HCT116 (cell line): ENCODE data around the gene HMGA1. TPM values are rescaled to one million over a fixed set of nuclear protein-coding genes. Genes with fewer than 3 reads are reported as not detected.

Experiments
- ATAC-seq: fragments of 200-7000 bp; cut with Tn5 transposase; 2 replicates; pipeline ENCODE4 v1.9.1; 2020; ENCODE audit warnings: mild to moderate bottlenecking, moderate library complexity
- BruUV-seq: library from RNA; stranded (reverse); fragments of 400-500 nt; replicated peaks from 2 replicates; lab custom pipeline; 2021; lab: Mats Ljungman, UMichigan
- CTCF ChIA-PET: fragments of 300-600 bp; sonication (Branson Sonifier 250); formaldehyde crosslinking; loops from one replicate; lab custom pipeline; 2021; ENCODE audit warnings: antibody characterized with exemption; lab: Charles Lee
- POLR2A ChIA-PET: fragments of 300-600, 350-600 bp; sonication (Branson Sonifier 250); formaldehyde crosslinking; loops from one replicate; lab custom pipeline; 2021; ENCODE audit warnings: antibody characterized with exemption; lab: Charles Lee
- RAD21 ChIA-PET, 2 experiments: fragments of 300-600 bp; sonication (Branson Sonifier 250); formaldehyde crosslinking; loops; one replicate each; lab custom pipeline; 2023; ENCODE audit warnings: low total read pairs in 2 of 2; ENCODE audit not compliant: uncharacterized antibody in 2 of 2, unreplicated experiment in 2 of 2, low non-redundant PET in 1 of 2; lab: Charles Lee
- DNase-seq: peaks from one replicate; pipeline ENCODE4 v3.0.0-alpha.2; 2010; ENCODE audit warnings: low read depth, low spot score
- H2AFZ ChIP-seq: fragments of 200-600 bp; shearing (Covaris generic), sonication (generic); 2 replicates; pipeline ENCODE4 v1.6.1; 2017; ENCODE audit warnings: low read depth, mixed run types, mixed read lengths, antibody characterized with exemption, low read length; ENCODE audit not compliant: poor library complexity, severe bottlenecking
- H3K27ac ChIP-seq: 2 replicates; pipeline ENCODE4 v1.5.1; 2012; ENCODE audit warnings: low read depth, low read length
- H3K27me3 ChIP-seq: fragments of 200-600 bp; sonication (generic); 2 replicates; pipeline ENCODE4 v1.6.1; 2016; ENCODE audit warnings: mixed run types, low read length, mixed read lengths; ENCODE audit not compliant: insufficient read depth
- H3K36me3 ChIP-seq, 2 experiments: fragments of 200-500 bp in 1 of 2; fragments of 200-600 bp in 1 of 2; sonication (Bioruptor generic) in 1 of 2; sonication (generic) in 1 of 2; 2 replicates each; pipeline versions ENCODE4 v1.5.1 to v1.6.1; 2014 to 2016; ENCODE audit warnings: low read length in 2 of 2, inconsistent platforms in 1 of 2, mixed read lengths in 1 of 2, mixed run types in 1 of 2; ENCODE audit not compliant: insufficient read depth in 2 of 2, control insufficient read depth in 1 of 2
- H3K4me1 ChIP-seq, 2 experiments: fragments of 200-600 bp in 1 of 2; sonication (generic) in 1 of 2; 2 replicates each; pipeline versions ENCODE4 v1.5.1 to v1.6.1; 2012 to 2017; ENCODE audit warnings: low read length in 2 of 2, inconsistent platforms in 1 of 2, mild to moderate bottlenecking in 1 of 2, mixed read lengths in 1 of 2, mixed run types in 1 of 2, moderate library complexity in 1 of 2; ENCODE audit not compliant: insufficient read depth in 2 of 2, control insufficient read depth in 1 of 2
- H3K4me2 ChIP-seq: fragments of 200-600 bp; sonication (generic); 2 replicates; pipeline ENCODE4 v1.6.1; 2017; ENCODE audit warnings: mixed run types, low read length, mixed read lengths
- H3K4me3 ChIP-seq, 2 experiments: fragments of 200-600 bp in 1 of 2; sonication (generic) in 1 of 2; replicated peaks in 1 of 2; 2 replicates each; pipeline ENCODE4 v1.5.1; 2011 to 2016; ENCODE audit warnings: low read length in 2 of 2, control low read depth in 1 of 2, low read depth in 1 of 2, mild to moderate bottlenecking in 1 of 2, mixed read lengths in 1 of 2, mixed run types in 1 of 2
- H3K79me2 ChIP-seq: fragments of 200-600 bp; sonication (generic); 2 replicates; pipeline ENCODE4 v1.6.1; 2017; ENCODE audit warnings: mild to moderate bottlenecking, mixed run types, low read length, moderate library complexity, mixed read lengths; ENCODE audit not compliant: insufficient read depth
- H3K9ac ChIP-seq: fragments of 200-600 bp; sonication (generic); 2 replicates; pipeline ENCODE4 v1.6.1; 2016; ENCODE audit warnings: low read length, mixed read lengths
- H3K9me2 ChIP-seq: fragments of 200-600 bp; sonication (generic), shearing (Covaris generic); 2 replicates; pipeline ENCODE4 v1.6.1; 2017; ENCODE audit warnings: mixed run types, mild to moderate bottlenecking, moderate library complexity; ENCODE audit not compliant: insufficient read depth
- H3K9me3 ChIP-seq, 2 experiments: fragments of 200-500 bp in 1 of 2; fragments of 200-600 bp in 1 of 2; sonication (Bioruptor generic) in 1 of 2; sonication (generic) in 1 of 2; 2 replicates each; pipeline ENCODE4 v1.6.1; 2014 to 2017; ENCODE audit warnings: low read length in 2 of 2, mixed read lengths in 2 of 2, inconsistent platforms in 1 of 2, low read depth in 1 of 2, mild to moderate bottlenecking in 1 of 2, mixed run types in 1 of 2, moderate library complexity in 1 of 2; ENCODE audit not compliant: control insufficient read depth in 1 of 2, insufficient read depth in 1 of 2
- H4K20me1 ChIP-seq: fragments of 200-600 bp; sonication (generic), shearing (Covaris generic); 2 replicates; pipeline ENCODE4 v1.6.1; 2017; ENCODE audit warnings: mixed run types, mild to moderate bottlenecking, moderate library complexity; ENCODE audit not compliant: insufficient read depth
- EGR1 ChIP-seq: IDR thresholded peaks from 2 replicates; pipeline ENCODE4 v1.6.1; 2012; ENCODE audit warnings: low read depth
- ELF1 ChIP-seq: IDR thresholded peaks from 2 replicates; pipeline ENCODE4 v1.6.1; 2012; ENCODE audit warnings: low read depth, borderline replicate concordance
- EZH2 ChIP-seq: fragments of 200-600 bp; sonication (generic); IDR thresholded peaks from 2 replicates; pipeline ENCODE4 v1.6.1; 2017; ENCODE audit warnings: antibody characterized with exemption, mixed run types
- FOSL1 ChIP-seq: IDR thresholded peaks from 2 replicates; pipeline ENCODE4 v1.6.1; 2012; ENCODE audit warnings: low read depth
- POLR2A ChIP-seq: IDR thresholded peaks from 2 replicates; pipeline ENCODE4 v1.7.0; 2011; ENCODE audit warnings: borderline replicate concordance; ENCODE audit not compliant: insufficient read depth, insufficient read length; ENCODE audit errors: extremely low read depth
- POLR2AphosphoS5 ChIP-seq: IDR thresholded peaks from 2 replicates; pipeline ENCODE4 v1.6.1; 2011; ENCODE audit warnings: mild to moderate bottlenecking, low read depth, low read length, moderate library complexity
- SP1 ChIP-seq: IDR thresholded peaks from 2 replicates; pipeline ENCODE4 v1.6.1; 2012; ENCODE audit warnings: low read depth
- TCF7L2 ChIP-seq: IDR thresholded peaks from 2 replicates; pipeline ENCODE4 v1.7.0; 2011; ENCODE audit warnings: borderline replicate concordance, inconsistent platforms; ENCODE audit not compliant: insufficient read depth, insufficient read length; ENCODE audit errors: extremely low read depth
- ZFX ChIP-seq: fragments of 450-650 bp; IDR thresholded peaks from 2 replicates; pipeline ENCODE4 v1.6.1; 2017
- ZNF274 ChIP-seq: fragments of 200-500 bp; sonication (Bioruptor generic); IDR thresholded peaks from 2 replicates; pipeline ENCODE4 v1.6.1; 2014; ENCODE audit warnings: mild to moderate bottlenecking, low read depth, low read length, inconsistent platforms
- intact Hi-C: fragments of 100-400 bp; cut with micrococcal nuclease; formaldehyde crosslinking; loops from 2 replicates; pipeline ENCODE4 v1.10.0; 2022
- total RNA-seq: library from RNA; stranded (reverse); gene quantifications from one replicate; pipeline ENCODE4 v1.2.1, GENCODE V29; 2021; ENCODE audit not compliant: unreplicated experiment

Gene HMGA1
- total RNA-seq, 1 experiment from 2014 or later = 2,459 TPM

DNA sequence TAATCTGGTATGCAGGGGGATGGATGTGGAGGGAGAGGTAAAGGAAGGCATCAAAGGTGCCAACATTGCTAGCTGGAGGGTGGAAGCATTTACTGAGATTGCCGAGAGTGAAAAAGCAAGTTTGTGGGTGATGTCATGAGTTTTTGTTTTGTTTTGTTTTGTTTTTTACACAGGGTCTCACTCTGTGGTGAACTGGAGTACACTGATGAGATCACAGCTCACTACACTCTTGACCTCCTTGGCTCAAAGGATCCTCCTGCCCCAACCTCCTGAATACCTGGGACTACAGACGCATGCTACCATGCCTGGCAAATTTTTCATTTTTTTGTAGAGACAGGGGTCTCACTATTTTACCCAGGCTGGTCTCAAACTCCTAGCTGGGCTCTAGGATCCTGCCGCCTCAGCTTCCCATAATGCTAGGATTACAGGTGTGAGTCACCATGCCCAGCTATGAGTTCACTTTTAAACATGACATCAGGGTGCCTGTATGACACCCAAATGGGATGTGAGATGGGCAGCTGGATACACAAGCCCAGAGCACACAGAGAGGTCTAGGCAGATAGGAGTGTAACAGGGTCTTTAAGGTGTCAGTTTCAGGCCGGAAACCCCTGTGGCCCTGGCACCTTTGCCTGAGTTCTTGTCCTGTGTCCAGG is 35.1 kb upstream of the HMGA1 start:
- H4K20me1 ChIP-seq = no peaks in the 10 kb centered on the region
- no peak overlapping the region for H3K9ac ChIP-seq
- H3K9me3 ChIP-seq = no peaks in the 10 kb centered on the region
- H3K9me2 ChIP-seq = no peaks in the 10 kb centered on the region
- CTCF ChIA-PET = interaction anchor here (1.0 kb wide), 1 partner anchor 31 kb away, joined by 3 read pairs; no protein-coding TSS in a partner anchor
- H3K27me3 ChIP-seq = no peaks in the 10 kb centered on the region
- peaks cover 2 to 51% of the 10 kb centered on the region in 2 experiments for H3K4me1 ChIP-seq
- H3K4me3 ChIP-seq = no peak overlapping the region
- no peak for DNase-seq
- H3K4me2 ChIP-seq = peak overlapping the region; percentile 46
- RAD21 ChIA-PET = no interaction called here
- ATAC-seq = no peak
- BruUV-seq = TSS peak; percentile 99
- intact Hi-C loops = no loop called here
- H2AFZ ChIP-seq = no peak overlapping the region
- TF ChIP-seq ZFX (no peak), FOSL1 (peak; percentile 51; the same call in 1 of the 2 replicates), ZNF274 (no peak), POLR2AphosphoS5 (no peak), TCF7L2 (no peak), EGR1 (no peak)
- TF ChIP-seq, all 23 proteins: peak for 1
- POLR2A ChIA-PET = interaction anchor here (0.6 to 2.4 kb wide), 19 partner anchors 9 to 221 kb away, joined by 3 to 31 read pairs (median 6); partner anchors contain the start of genes HMGA1 and SMIM29
- Histone ChIP-seq H3K27ac (no peak overlapping the region), H3K36me3 (no peaks in the 10 kb centered on the region), H3K79me2 (no peaks in the 10 kb centered on the region)

DNA sequence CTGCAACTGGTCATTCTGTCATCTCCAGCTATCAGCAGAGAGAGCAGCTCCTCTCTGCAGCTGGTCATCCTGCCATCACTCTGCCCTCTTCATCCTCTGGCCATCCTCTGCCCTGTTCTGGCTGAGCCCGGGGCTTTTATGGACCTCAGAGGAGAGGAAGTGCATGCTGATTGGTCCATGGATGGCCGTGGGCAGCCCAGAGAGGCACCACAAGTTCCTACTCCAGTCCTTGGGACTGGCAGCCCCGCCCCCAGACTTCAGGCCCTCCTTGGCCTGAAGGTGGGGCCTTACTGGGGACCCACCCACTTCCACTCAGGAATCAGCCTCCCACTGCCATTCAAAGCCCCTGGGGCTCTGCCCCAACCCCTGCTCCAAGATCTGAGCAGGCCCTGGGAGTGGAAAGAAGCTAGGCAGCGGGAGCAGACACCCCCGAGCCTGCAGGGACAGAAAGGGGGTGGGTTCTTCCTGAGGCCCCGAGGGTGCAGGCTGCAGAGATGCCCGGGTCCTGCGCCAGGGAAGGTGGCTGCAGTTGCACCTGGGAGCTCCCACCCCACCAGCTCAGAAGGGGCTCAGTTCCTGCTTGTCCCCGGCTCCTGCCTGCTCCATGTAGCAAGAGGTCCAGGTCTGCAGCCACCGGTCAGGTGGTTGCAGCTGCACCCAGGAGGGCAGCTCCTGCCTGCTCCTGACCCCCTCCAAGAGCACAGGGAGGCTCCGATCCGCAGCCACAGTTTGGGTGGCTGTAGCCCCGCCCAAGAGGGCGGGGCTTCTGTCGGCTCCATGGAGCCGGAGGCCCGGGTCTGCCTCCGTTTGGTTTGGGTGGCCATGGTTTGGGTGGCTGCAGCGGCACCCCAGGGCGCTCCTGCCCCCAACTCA is 34.1 kb upstream of the HMGA1 start:
- TF ChIP-seq ZFX (no peak), EZH2 (no peak), POLR2AphosphoS5 (peak; percentile 91), SP1 (no peak), POLR2A (peak; percentile 99), ELF1 (no peak)
- Histone ChIP-seq H3K4me1 (peaks cover 0 to 52% of the 10 kb centered on the region in 2 experiments; a peak in 3 of 4 replicates), H3K4me3 (no peak overlapping the region), H3K4me2 (peak overlapping the region; percentile 46), H3K79me2 (no peaks in the 10 kb centered on the region), H3K27ac (no peak overlapping the region; the same call in 1 of the 2 replicates), H3K9me3 (no peaks in the 10 kb centered on the region), H3K36me3 (no peaks in the 10 kb centered on the region), H3K27me3 (no peaks in the 10 kb centered on the region), H3K9ac (no peak overlapping the region), H4K20me1 (no peaks in the 10 kb centered on the region), H2AFZ (no peak overlapping the region), H3K9me2 (no peaks in the 10 kb centered on the region)
- ChIA-PET RAD21 (no interaction called here), CTCF (interaction anchor here (1.0 kb wide), 1 partner anchor 30 kb away, joined by 3 read pairs; no protein-coding TSS in a partner anchor), POLR2A (interaction anchor here (0.7 to 2.4 kb wide), 19 partner anchors 8 to 220 kb away, joined by 3 to 31 read pairs (median 5); partner anchors contain the start of genes HMGA1 and SMIM29)
- DNase-seq (peak; percentile 43), ATAC-seq (peak; percentile 82)
- intact Hi-C loops = no loop called here
- no TSS peak for BruUV-seq
